ENCODE results near the gene COG2. TPM values are rescaled to one million over a fixed set of nuclear protein-coding genes. Genes with fewer than 3 reads are reported as not detected.

Gene COG2
- total and polyA plus RNA-seq, 12 donors = 12.0 to 80.1 (median 50.6) TPM

DNA sequence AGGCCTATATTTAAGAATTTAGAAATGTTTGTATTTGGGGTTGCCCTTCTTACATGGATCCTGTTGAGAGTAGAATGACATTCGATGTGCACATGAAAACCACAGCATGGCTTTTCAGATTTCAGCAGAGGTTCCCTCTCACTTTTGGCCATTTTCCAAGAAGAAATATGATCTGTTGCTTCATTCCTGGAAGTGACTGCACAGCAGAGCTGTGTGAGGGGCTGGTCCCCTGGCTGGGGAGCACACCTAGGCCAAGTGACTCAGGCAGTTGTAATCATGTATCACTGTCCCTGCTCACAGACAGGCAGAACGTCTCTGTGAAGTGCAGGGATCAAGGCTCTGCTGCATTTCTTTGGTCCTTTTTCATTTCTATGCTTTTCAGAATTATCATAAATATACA lies 39.3 kb downstream of the COG2 start:
- peaks cover 16 to 28% of the 10 kb centered on the region in 2 donors for H3K4me1 ChIP-seq (replicated peaks in 1 of 2)
- DNase-seq = peak; percentile 42 to 87 (median 82)
- H3K27me3 ChIP-seq = no peaks in the 10 kb centered on the region
- peak overlapping the region in 4 of 5 donors; percentile 7 to 68 (median 39) for H3K27ac ChIP-seq
- H3K36me3 ChIP-seq (replicated peaks in 1 of 2) = peaks cover 0 to 47% of the 10 kb centered on the region in 2 donors
- peaks cover 0 to 3% (median 0%) of the 10 kb centered on the region in 3 donors for H3K9me3 ChIP-seq (replicated peaks in 1 of 3)
- TF ChIP-seq POLR2A (IDR thresholded peaks at IDR 0.05) = peak in 1 of 2 donors; percentile 44
- TF ChIP-seq, protein P1, sequence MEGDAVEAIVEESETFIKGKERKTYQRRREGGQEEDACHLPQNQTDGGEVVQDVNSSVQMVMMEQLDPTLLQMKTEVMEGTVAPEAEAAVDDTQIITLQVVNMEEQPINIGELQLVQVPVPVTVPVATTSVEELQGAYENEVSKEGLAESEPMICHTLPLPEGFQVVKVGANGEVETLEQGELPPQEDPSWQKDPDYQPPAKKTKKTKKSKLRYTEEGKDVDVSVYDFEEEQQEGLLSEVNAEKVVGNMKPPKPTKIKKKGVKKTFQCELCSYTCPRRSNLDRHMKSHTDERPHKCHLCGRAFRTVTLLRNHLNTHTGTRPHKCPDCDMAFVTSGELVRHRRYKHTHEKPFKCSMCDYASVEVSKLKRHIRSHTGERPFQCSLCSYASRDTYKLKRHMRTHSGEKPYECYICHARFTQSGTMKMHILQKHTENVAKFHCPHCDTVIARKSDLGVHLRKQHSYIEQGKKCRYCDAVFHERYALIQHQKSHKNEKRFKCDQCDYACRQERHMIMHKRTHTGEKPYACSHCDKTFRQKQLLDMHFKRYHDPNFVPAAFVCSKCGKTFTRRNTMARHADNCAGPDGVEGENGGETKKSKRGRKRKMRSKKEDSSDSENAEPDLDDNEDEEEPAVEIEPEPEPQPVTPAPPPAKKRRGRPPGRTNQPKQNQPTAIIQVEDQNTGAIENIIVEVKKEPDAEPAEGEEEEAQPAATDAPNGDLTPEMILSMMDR (IDR thresholded peaks at IDR 0.05) = no peak
- intact Hi-C loops (cut with DNase I) = no loop called here
- 15 to 32% (median 17%) methylated on average over 2 of the region's 2 CpGs for WGBS, 4 donors
- H3K4me3 ChIP-seq = no peak overlapping the region

DNA sequence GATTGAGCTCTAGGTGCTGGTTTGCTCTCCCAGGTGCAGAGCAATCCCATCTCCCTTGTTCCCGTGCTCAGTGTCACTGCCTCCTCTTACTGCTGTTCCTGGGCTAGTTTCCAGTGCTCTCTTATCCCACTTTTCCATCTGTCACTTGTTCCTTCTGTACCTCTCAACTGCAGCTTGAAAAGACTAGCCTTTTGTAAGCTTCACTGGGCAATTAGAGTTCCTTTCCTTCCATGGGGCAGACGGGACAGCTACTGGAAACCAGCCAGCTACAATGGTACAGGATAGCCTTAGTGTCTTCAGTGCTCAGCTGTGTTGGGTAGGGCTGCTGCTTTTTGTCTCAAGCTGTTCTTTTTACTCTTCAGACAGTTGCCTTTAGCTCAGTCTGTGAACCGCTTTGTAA lies 40.0 kb downstream of the COG2 start:
- peak in 5 of 7 donors; percentile 26 to 77 (median 41) for DNase-seq
- no peaks in the 10 kb centered on the region for H3K27me3 ChIP-seq
- no peaks in the 10 kb centered on the region for H3K9me3 ChIP-seq (replicated peaks in 1 of 3)
- WGBS, 4 donors = 35 to 53% (median 43%) methylated on average over 3 of the region's 3 CpGs
- peak overlapping the region; percentile 7 to 68 (median 24) for H3K27ac ChIP-seq
- intact Hi-C loops (cut with DNase I) = no loop called here
- H3K36me3 ChIP-seq (replicated peaks in 1 of 2) = peaks cover 0 to 54% of the 10 kb centered on the region in 2 donors
- TF ChIP-seq POLR2A (IDR thresholded peaks at IDR 0.05) = no peak
- TF ChIP-seq, protein P1 (IDR thresholded peaks at IDR 0.05) = no peak
- H3K4me1 ChIP-seq (replicated peaks in 1 of 2) = peaks cover 16 to 28% of the 10 kb centered on the region in 2 donors
- H3K4me3 ChIP-seq = no peak overlapping the region

DNA sequence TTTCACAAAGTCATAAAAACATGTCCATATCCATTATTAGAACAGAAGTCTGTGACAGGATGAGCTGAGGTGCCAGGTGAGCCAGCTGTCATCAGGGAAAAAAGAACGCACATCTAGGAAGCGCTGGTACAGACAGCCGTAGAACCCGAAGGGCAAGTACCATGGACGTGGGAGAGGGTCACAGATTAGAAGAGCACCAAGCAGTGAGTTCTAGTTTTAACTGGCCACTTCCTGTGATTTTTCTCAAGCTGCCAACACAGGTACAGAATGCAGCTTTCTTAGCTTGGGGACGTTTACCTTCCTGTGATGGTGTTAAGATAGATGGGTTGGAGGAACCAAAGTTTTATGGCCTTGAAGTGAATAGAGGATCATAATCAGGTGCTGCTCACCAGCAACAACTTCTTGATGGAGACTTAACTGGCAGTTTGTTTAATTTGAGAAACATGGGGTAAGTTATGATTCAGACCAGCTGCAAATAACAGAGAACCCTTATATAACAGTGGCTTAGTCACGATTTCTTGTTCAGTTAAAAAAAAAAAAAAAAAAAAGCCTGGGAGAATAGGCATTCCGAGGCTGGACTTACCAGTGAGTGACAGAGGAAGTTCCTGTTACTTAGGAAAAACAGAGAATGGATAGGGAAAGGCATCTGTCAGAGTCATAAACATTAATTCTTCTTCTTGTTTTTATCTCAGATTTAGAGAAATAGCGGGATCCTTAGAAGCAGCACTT lies 40.8 kb downstream of the COG2 start:
- TF ChIP-seq, protein P1 (IDR thresholded peaks at IDR 0.05) = no peak
- no peak for DNase-seq
- peaks cover 0 to 56% of the 10 kb centered on the region in 2 donors for H3K36me3 ChIP-seq (replicated peaks in 1 of 2)

DNA sequence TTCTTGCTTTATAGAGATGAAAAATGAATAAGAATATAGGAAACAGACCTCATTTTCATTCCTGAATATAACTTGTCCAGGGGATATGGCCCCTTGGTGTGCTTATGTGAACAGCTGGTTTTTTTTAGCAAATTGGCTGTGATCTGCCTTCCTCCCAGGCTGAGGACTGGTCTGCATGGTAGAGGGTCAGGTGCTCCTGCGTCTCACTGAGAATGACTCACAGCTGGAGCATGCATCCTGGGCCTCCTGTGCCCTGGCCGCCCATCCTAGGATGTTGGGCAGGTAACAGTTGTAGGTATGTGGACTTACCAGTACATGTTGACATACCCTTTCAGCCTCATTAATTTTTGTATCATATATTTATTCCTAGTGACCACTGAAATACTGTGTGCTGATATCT lies 41.9 kb downstream of the COG2 start:
- peaks cover 16 to 28% of the 10 kb centered on the region in 2 donors for H3K4me1 ChIP-seq (replicated peaks in 1 of 2)
- no peaks in the 10 kb centered on the region for H3K27me3 ChIP-seq
- TF ChIP-seq POLR2A (IDR thresholded peaks at IDR 0.05) = no peak
- TF ChIP-seq, protein P1 (IDR thresholded peaks at IDR 0.05) = no peak
- no peak overlapping the region for H3K4me3 ChIP-seq
- no peaks in the 10 kb centered on the region for H3K9me3 ChIP-seq (replicated peaks in 1 of 3)
- no peak overlapping the region for H3K27ac ChIP-seq
- intact Hi-C loops (cut with DNase I) = no loop called here
- WGBS, 4 donors = 61 to 89% (median 75%) methylated on average over 2 of the region's 2 CpGs
- DNase-seq = no peak
- H3K36me3 ChIP-seq (replicated peaks in 1 of 2) = peaks cover 0 to 55% of the 10 kb centered on the region in 2 donors

More for the DNA sequence above, 40.8 kb downstream of the COG2 start:
- no peak overlapping the region for H3K4me3 ChIP-seq
- intact Hi-C loops (cut with DNase I) = no loop called here
- H3K9me3 ChIP-seq (replicated peaks in 1 of 3) = no peaks in the 10 kb centered on the region
- WGBS, 4 donors = 69 to 74% (median 72%) methylated on average over 9 of the region's 9 CpGs
- peaks cover 16 to 28% of the 10 kb centered on the region in 2 donors for H3K4me1 ChIP-seq (replicated peaks in 1 of 2)
- peak overlapping the region in 3 of 5 donors; percentile 54 to 82 (median 68) for H3K27ac ChIP-seq
- H3K27me3 ChIP-seq = no peaks in the 10 kb centered on the region
